Gastrocnemius medialis (tissue), 4 donors: ENCODE data around the gene ZMYND8. TPM values are rescaled to one million over a fixed set of nuclear protein-coding genes. Genes with fewer than 3 reads are reported as not detected.
"Not testable (repeated sequence)": the region's sequence is repeated elsewhere in the genome, so short reads cannot be mapped to it uniquely, and the experiment has no call there.

Source experiments
- ATAC-seq, 2 donors: fragments of 150-250 bp; one replicate each; pipeline ENCODE4 v1.9.1; 2016
- DNase-seq, 2 donors: peaks; one replicate each; pipeline ENCODE4 v3.0.0-alpha.2; 2019
- H3K27ac ChIP-seq, 4 donors: fragments of 200-600 bp; sonication (generic); 1 replicate in 1 of 4; 2 replicates in 3 of 4; pipeline ENCODE4 v1.5.1; 2016 to 2018; ENCODE audit warnings: mild to moderate bottlenecking in 2 of 4, moderate library complexity in 1 of 4
- H3K27me3 ChIP-seq, 3 donors: fragments of 200-600 bp; sonication (generic) in 2 of 3; 1 replicate in 1 of 3; 2 replicates in 2 of 3; pipeline versions ENCODE4 v1.5.1 to v1.6.0; 2016 to 2019; ENCODE audit warnings: mild to moderate bottlenecking in 1 of 3, moderate library complexity in 1 of 3
- H3K36me3 ChIP-seq, 2 donors: fragments of 200-600 bp; sonication (generic) in 1 of 2; one replicate each; pipeline ENCODE4 v1.5.1; 2017 to 2018
- H3K4me1 ChIP-seq, 2 donors: fragments of 200-600 bp; sonication (generic) in 1 of 2; one replicate each; pipeline ENCODE4 v1.5.1; 2016 to 2017; ENCODE audit warnings: mild to moderate bottlenecking in 2 of 2
- H3K4me3 ChIP-seq, 4 donors: fragments of 200-600 bp; sonication (generic) in 3 of 4; 1 replicate in 1 of 4; 2 replicates in 3 of 4; pipeline ENCODE4 v1.5.1; 2016 to 2019; ENCODE audit warnings: mild to moderate bottlenecking in 2 of 4
- H3K9me3 ChIP-seq, 3 donors: fragments of 200-600 bp; sonication (generic) in 2 of 3; 1 replicate in 1 of 3; 2 replicates in 2 of 3; pipeline ENCODE4 v1.5.1; 2016 to 2019
- POLR2A ChIP-seq, 2 donors: fragments of 450-650 bp; IDR thresholded peaks; one replicate each; pipeline ENCODE4 v1.6.1; 2017; ENCODE audit warnings: antibody characterized with exemption in 2 of 2, mild to moderate bottlenecking in 2 of 2, moderate library complexity in 2 of 2
- in situ Hi-C, 4 donors: fragments of 200-750 bp; cut with MboI; loops; one replicate each; pipeline versions ENCODE4 v1.15.0 to v1.8.0; 2017; ENCODE audit warnings: low sequenced_read_pairs in 4 of 4
- intact Hi-C: fragments of 100-400 bp; cut with DNase I; formaldehyde crosslinking; loops from one replicate; pipeline ENCODE4 v1.15.1; 2023; ENCODE audit warnings: low total_unique reads
- total RNA-seq, 4 donors: library from RNA; depleted of rRNA; stranded (reverse); fragments of >200 nt; gene quantifications; one replicate each; pipeline versions ENCODE4 v1.1.0 to v1.2.3, GENCODE V29; 2016
- TF ChIP-seq, protein P1 (sequence below), 5 experiments: fragments of 450-650 bp in 3 of 5; fragments of 200-600 bp in 2 of 5; sonication (generic) in 2 of 5; IDR thresholded peaks in 4 of 5; conservative IDR thresholded peaks in 1 of 5; 1 replicate in 4 of 5; 2 replicates in 1 of 5; pipeline ENCODE4 v1.5.1; 2016 to 2019; ENCODE audit warnings: antibody characterized with exemption in 5 of 5, mild to moderate bottlenecking in 3 of 5, moderate library complexity in 3 of 5

ZMYND8 gene
- total RNA-seq, 4 donors from 2014 or later = 15.1 to 32.2 (median 19.7) TPM

GRCh38 chr20:47181056-47181862, 175.2 kb downstream of the ZMYND8 start:
- no peak overlapping the region for H3K27ac ChIP-seq
- ATAC-seq = no peak
- intact Hi-C loops (no loop called here), in situ Hi-C loops (loop anchor here in 2 of 4 donors (25.0 kb wide), 1 partner anchor 1431 kb away; no protein-coding TSS in a partner anchor)
- no peak for TF ChIP-seq POLR2A (IDR thresholded peaks at IDR 0.05)
- TF ChIP-seq, protein P1, sequence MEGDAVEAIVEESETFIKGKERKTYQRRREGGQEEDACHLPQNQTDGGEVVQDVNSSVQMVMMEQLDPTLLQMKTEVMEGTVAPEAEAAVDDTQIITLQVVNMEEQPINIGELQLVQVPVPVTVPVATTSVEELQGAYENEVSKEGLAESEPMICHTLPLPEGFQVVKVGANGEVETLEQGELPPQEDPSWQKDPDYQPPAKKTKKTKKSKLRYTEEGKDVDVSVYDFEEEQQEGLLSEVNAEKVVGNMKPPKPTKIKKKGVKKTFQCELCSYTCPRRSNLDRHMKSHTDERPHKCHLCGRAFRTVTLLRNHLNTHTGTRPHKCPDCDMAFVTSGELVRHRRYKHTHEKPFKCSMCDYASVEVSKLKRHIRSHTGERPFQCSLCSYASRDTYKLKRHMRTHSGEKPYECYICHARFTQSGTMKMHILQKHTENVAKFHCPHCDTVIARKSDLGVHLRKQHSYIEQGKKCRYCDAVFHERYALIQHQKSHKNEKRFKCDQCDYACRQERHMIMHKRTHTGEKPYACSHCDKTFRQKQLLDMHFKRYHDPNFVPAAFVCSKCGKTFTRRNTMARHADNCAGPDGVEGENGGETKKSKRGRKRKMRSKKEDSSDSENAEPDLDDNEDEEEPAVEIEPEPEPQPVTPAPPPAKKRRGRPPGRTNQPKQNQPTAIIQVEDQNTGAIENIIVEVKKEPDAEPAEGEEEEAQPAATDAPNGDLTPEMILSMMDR (IDR thresholded peaks at IDR 0.05 in 4 of 5, conservative IDR thresholded peaks at IDR 0.05 in 1 of 5) = no peak
- no peak for DNase-seq
- H3K9me3 ChIP-seq = no peaks in the 10 kb centered on the region
- H3K4me1 ChIP-seq = no peaks in the 10 kb centered on the region
- no peaks in the 10 kb centered on the region for H3K27me3 ChIP-seq
- H3K4me3 ChIP-seq = no peak overlapping the region
- no peaks in the 10 kb centered on the region for H3K36me3 ChIP-seq

- Histone ChIP-seq H3K36me3 (no peaks in the 10 kb centered on the region), H3K4me3 (no peak overlapping the region), H3K9me3 (no peaks in the 10 kb centered on the region), H3K27me3 (no peaks in the 10 kb centered on the region), H3K4me1 (no peaks in the 10 kb centered on the region), H3K27ac (no peak overlapping the region)
- DNase-seq (no peak), ATAC-seq (no peak)
- in situ Hi-C loops = loop anchor here in 2 of 4 donors (25.0 kb wide), 1 partner anchor 1433 kb away; no protein-coding TSS in a partner anchor
- no peak for TF ChIP-seq POLR2A (IDR thresholded peaks at IDR 0.05)
- TF ChIP-seq, protein P1 (IDR thresholded peaks at IDR 0.05 in 4 of 5, conservative IDR thresholded peaks at IDR 0.05 in 1 of 5) = no peak
- intact Hi-C loops = no loop called here
These were observed 177.2 kb downstream of the ZMYND8 start for GRCh38 chr20:47179267-47179666.

DNA sequence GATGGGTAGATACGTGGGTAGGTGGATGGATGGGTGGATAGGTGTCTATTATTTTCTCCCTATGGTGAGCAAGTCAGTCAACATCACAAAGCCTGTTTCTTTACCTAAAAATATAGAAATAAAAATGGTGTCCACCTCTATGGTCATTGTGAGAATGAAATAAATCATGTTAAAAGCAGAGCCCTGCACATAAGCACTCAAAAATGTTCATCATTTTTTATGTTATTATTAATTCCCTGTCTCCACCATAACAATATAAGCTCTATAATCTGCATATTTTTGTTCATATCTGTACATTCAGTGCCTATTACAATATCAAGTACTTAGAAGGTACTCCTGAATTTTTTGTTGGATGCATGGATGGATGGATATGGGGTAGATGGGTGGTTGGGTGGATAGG, 177.6 kb downstream of the ZMYND8 start:
- TF ChIP-seq, protein P1 (IDR thresholded peaks at IDR 0.05 in 4 of 5, conservative IDR thresholded peaks at IDR 0.05 in 1 of 5) = no peak
- TF ChIP-seq POLR2A (IDR thresholded peaks at IDR 0.05) = no peak
- in situ Hi-C loops = loop anchor here in 2 of 4 donors (25.0 kb wide), 1 partner anchor 1433 kb away; no protein-coding TSS in a partner anchor
- no peak for ATAC-seq

GRCh38 chr20:47178277-47178676, 178.2 kb downstream of the ZMYND8 start:
- H3K27me3 ChIP-seq = no peaks in the 10 kb centered on the region
- intact Hi-C loops (no loop called here), in situ Hi-C loops (loop anchor here in 2 of 4 donors (25.0 kb wide), 1 partner anchor 1434 kb away; no protein-coding TSS in a partner anchor)
- H3K4me1 ChIP-seq = no peaks in the 10 kb centered on the region
- H3K27ac ChIP-seq = no peak overlapping the region
- no peaks in the 10 kb centered on the region for H3K36me3 ChIP-seq
- TF ChIP-seq, protein P1 (IDR thresholded peaks at IDR 0.05 in 4 of 5, conservative IDR thresholded peaks at IDR 0.05 in 1 of 5) = no peak
- TF ChIP-seq POLR2A (IDR thresholded peaks at IDR 0.05) = no peak
- no peak for DNase-seq
- ATAC-seq = no peak
- no peaks in the 10 kb centered on the region for H3K9me3 ChIP-seq
- H3K4me3 ChIP-seq = no peak overlapping the region

More for the DNA sequence above, 177.6 kb downstream of the ZMYND8 start:
- H3K27me3 ChIP-seq = no peaks in the 10 kb centered on the region
- H3K27ac ChIP-seq = no peak overlapping the region
- no peaks in the 10 kb centered on the region for H3K9me3 ChIP-seq
- DNase-seq = no peak
- H3K4me3 ChIP-seq = no peak overlapping the region
- H3K4me1 ChIP-seq = no peaks in the 10 kb centered on the region
- H3K36me3 ChIP-seq = no peaks in the 10 kb centered on the region
- intact Hi-C loops = no loop called here

DNA sequence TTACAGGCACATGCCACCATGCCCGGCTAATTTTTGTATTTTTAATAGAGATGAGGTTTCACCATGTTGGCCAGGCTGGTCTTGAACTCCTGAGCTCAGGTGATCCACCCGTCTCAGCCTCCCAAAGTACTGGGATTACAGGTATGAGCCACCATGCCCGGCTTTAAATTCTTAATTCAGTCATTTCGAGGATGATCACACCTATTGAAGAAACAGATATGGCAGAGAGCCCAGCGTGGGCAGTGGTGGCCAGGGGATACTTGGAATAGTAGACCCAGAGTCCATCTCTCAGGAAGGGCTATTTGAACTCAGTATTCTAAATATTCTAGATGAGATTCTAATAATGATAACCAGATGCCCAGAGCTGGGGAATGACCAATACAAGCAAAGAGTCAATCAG, 180.3 kb downstream of the ZMYND8 start:
- H3K9me3 ChIP-seq, H3K27me3 ChIP-seq, H3K4me3 ChIP-seq, H3K4me1 ChIP-seq, ATAC-seq, intact Hi-C loops, DNase-seq, H3K27ac ChIP-seq, H3K36me3 ChIP-seq: not testable (repeated sequence)
- in situ Hi-C loops = loop anchor here in 2 of 4 donors (25.0 kb wide), 1 partner anchor 1436 kb away; no protein-coding TSS in a partner anchor
